Tibial artery (tissue), 4 donors: Measurements from ENCODE around the gene FAM98B.

Source experiments
- DNase-seq, 2 donors: peaks; one replicate each; pipeline ENCODE4 v3.0.0-alpha.2; 2019
- H3K27ac ChIP-seq, 2 donors: fragments of 200-600 bp; sonication (generic) in 1 of 2; 1 replicate in 1 of 2; 2 replicates in 1 of 2; pipeline ENCODE4 v1.5.1; 2018 to 2019; ENCODE audit warnings: mild to moderate bottlenecking in 1 of 2
- H3K27me3 ChIP-seq, 2 donors: fragments of 200-600 bp; sonication (generic) in 1 of 2; one replicate each; pipeline versions ENCODE4 v1.5.1 to v1.6.0; 2016 to 2019
- H3K36me3 ChIP-seq, 3 donors: fragments of 200-600 bp; sonication (generic) in 2 of 3; one replicate each; pipeline ENCODE4 v1.5.1; 2016 to 2019; ENCODE audit warnings: mild to moderate bottlenecking in 2 of 3
- H3K4me1 ChIP-seq, 4 donors: fragments of 200-600 bp; sonication (generic) in 2 of 4; 1 replicate in 3 of 4; 2 replicates in 1 of 4; pipeline ENCODE4 v1.5.1; 2016 to 2019
- H3K4me3 ChIP-seq, 2 donors: fragments of 200-600 bp; sonication (generic) in 1 of 2; 1 replicate in 1 of 2; 2 replicates in 1 of 2; pipeline ENCODE4 v1.5.1; 2018 to 2019; ENCODE audit warnings: mild to moderate bottlenecking in 2 of 2
- H3K9me3 ChIP-seq, 3 donors: fragments of 200-600 bp; sonication (generic) in 1 of 3; one replicate each; pipeline ENCODE4 v1.5.1; 2016 to 2019
- CTCF ChIP-seq, 2 experiments: fragments of 200-600 bp in 1 of 2; fragments of 450-650 bp in 1 of 2; IDR thresholded peaks; one replicate each; pipeline ENCODE4 v1.5.1; 2017 to 2019; ENCODE audit warnings: antibody characterized with exemption in 2 of 2, mild to moderate bottlenecking in 1 of 2, moderate library complexity in 1 of 2
- intact Hi-C: fragments of 100-400 bp; cut with DNase I; formaldehyde crosslinking; loops from one replicate; pipeline ENCODE4 v1.15.0; 2023; ENCODE audit warnings: low total_unique reads

FAM98B gene

GRCh38 chr15:38524156-38524555, 70.2 kb downstream of the FAM98B start:
- no peak overlapping the region for H3K4me3 ChIP-seq
- no peaks in the 10 kb centered on the region for H3K27me3 ChIP-seq
- intact Hi-C loops: no loop called here
- H3K27ac ChIP-seq: no peak overlapping the region
- H3K9me3 ChIP-seq: no peaks in the 10 kb centered on the region
- H3K4me1 ChIP-seq: no peaks in the 10 kb centered on the region
- no peak for TF ChIP-seq CTCF (IDR thresholded peaks at IDR 0.05)
- H3K36me3 ChIP-seq: no peaks in the 10 kb centered on the region
- DNase-seq: no peak

- no peak overlapping the region for H3K27ac ChIP-seq
- no peaks in the 10 kb centered on the region for H3K9me3 ChIP-seq
- H3K27me3 ChIP-seq: no peaks in the 10 kb centered on the region
- no peak overlapping the region for H3K4me3 ChIP-seq
- intact Hi-C loops: no loop called here
- H3K4me1 ChIP-seq: no peaks in the 10 kb centered on the region
- TF ChIP-seq CTCF (IDR thresholded peaks at IDR 0.05): no peak
- H3K36me3 ChIP-seq: no peaks in the 10 kb centered on the region
- no peak for DNase-seq
Observed at GRCh38 chr15:38525489-38525888, 71.6 kb downstream of the FAM98B start.

DNA sequence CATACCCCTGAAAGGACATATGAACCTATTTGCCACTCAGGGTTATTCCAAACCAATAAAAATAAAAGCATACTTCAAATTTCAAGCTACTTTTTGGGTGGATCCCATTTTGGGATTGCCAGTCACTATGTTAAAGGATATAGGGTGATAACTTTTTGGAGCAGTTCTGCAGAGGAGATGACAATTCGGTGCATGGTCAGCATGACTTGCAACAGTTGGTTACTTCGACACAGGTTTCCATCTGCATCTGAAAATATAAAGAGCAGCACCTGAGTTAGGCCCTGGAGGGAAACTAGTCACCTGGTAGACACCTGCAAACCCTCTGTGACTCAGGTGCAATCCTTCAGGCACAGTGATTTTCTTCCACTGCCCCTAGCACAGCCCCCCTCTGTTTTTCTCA, 72.2 kb downstream of the FAM98B start:
- no peak for DNase-seq
- intact Hi-C loops: no loop called here
- no peaks in the 10 kb centered on the region for H3K9me3 ChIP-seq
- no peaks in the 10 kb centered on the region for H3K4me1 ChIP-seq
- H3K27ac ChIP-seq: no peak overlapping the region
- no peak for TF ChIP-seq CTCF (IDR thresholded peaks at IDR 0.05)
- H3K27me3 ChIP-seq: no peaks in the 10 kb centered on the region
- H3K36me3 ChIP-seq: no peaks in the 10 kb centered on the region
- H3K4me3 ChIP-seq: no peak overlapping the region

- TF ChIP-seq CTCF (IDR thresholded peaks at IDR 0.05): no peak
- intact Hi-C loops: no loop called here
- no peak for DNase-seq
- no peaks in the 10 kb centered on the region for H3K9me3 ChIP-seq
- no peaks in the 10 kb centered on the region for H3K4me1 ChIP-seq
- H3K36me3 ChIP-seq: no peaks in the 10 kb centered on the region
- H3K27ac ChIP-seq: no peak overlapping the region
- H3K27me3 ChIP-seq: no peaks in the 10 kb centered on the region
- H3K4me3 ChIP-seq: no peak overlapping the region
Observed at GRCh38 chr15:38528294-38528693, 74.4 kb downstream of the FAM98B start.

- no peak overlapping the region for H3K4me3 ChIP-seq
- no peaks in the 10 kb centered on the region for H3K9me3 ChIP-seq
- H3K36me3 ChIP-seq: no peaks in the 10 kb centered on the region
- intact Hi-C loops: no loop called here
- no peaks in the 10 kb centered on the region for H3K27me3 ChIP-seq
- DNase-seq: no peak
- no peak for TF ChIP-seq CTCF (IDR thresholded peaks at IDR 0.05)
- H3K4me1 ChIP-seq: peaks cover 0 to 4% (median under 1%) of the 10 kb centered on the region in 4 donors
- H3K27ac ChIP-seq: no peak overlapping the region
Observed at GRCh38 chr15:38530113-38530512, 76.2 kb downstream of the FAM98B start.

GRCh38 chr15:38531509-38531908, 77.6 kb downstream of the FAM98B start:
- Histone ChIP-seq H3K4me1 (peaks cover 0 to 18% (median 13%) of the 10 kb centered on the region in 4 donors), H3K4me3 (no peak overlapping the region), H3K27me3 (no peaks in the 10 kb centered on the region), H3K36me3 (no peaks in the 10 kb centered on the region), H3K27ac (no peak overlapping the region), H3K9me3 (no peaks in the 10 kb centered on the region)
- no peak for DNase-seq
- intact Hi-C loops: no loop called here
- no peak for TF ChIP-seq CTCF (IDR thresholded peaks at IDR 0.05)
